Cardiac fibroblast (primary cell): ENCODE data around the gene SIN3A.

ENCODE experiments used
- DNase-seq, 2 donors: peaks; one replicate each; pipeline versions ENCODE4 v3.0.0 to v3.0.0-alpha.2; 2010; ENCODE audit warnings: low read depth in 2 of 2
- H3K4me3 ChIP-seq, 2 donors: replicated peaks in 1 of 2; 1 replicate in 1 of 2; 2 replicates in 1 of 2; pipeline ENCODE4 v1.5.1; 2011; ENCODE audit warnings: low read depth in 2 of 2, low read length in 2 of 2, mild to moderate bottlenecking in 2 of 2, moderate library complexity in 1 of 2
- CTCF ChIP-seq: IDR thresholded peaks from one replicate; pipeline ENCODE4 v1.5.1; 2011; ENCODE audit warnings: low read depth, mild to moderate bottlenecking, low read length, inconsistent platforms

SIN3A gene

DNA sequence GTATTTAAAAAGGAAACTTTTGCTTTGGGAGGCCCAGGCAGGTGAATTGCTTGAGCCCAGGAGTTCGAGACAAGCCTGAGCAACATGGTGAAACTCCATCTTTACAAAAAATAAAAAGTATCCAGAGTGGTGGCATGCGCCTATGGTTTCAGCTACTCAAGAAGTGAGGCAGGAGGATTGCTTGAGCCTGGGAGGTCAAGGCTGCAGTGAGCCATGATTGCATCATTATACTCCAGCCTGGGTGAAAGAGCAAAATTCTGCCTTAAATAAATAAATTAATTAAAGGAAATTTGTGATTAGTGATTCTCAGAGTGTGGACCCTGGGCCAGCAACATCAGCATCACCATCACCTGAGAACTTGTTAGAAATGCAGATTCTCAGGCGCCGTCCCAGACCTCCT, 125.6 kb downstream of the SIN3A start:
- DNase-seq: no peak
- H3K4me3 ChIP-seq: no peak overlapping the region
- no peak for TF ChIP-seq CTCF

DNA sequence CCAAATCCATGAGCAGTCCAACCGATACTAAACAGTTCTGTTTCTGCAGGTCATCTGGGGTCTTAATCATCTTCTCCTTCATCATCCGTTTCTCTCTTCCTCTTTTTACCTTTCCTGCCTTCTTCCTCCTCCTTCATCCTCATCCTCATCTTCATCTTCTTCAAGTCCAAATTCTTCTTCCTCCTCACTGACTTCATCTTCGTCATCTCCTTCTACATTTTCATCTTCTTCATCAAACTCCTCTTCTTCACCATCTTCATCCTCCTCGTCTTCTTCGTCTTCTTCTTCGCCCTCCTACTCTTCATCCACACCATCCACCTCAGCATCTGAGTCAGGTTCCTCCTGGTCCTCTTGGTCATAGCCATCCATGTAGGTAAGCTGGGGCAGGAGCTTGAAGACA, 129.8 kb downstream of the SIN3A start:
- no peak for DNase-seq
- no peak for TF ChIP-seq CTCF
- H3K4me3 ChIP-seq: no peak overlapping the region
